Measurements from ENCODE around the gene CMTM7.
A peak's percentile ranks its signal among the peaks of the same experiment; 100 is the strongest.
"Not testable (repeated sequence)": the region's sequence is repeated elsewhere in the genome, so short reads cannot be mapped to it uniquely, and the experiment has no call there.

CMTM7 gene

DNA sequence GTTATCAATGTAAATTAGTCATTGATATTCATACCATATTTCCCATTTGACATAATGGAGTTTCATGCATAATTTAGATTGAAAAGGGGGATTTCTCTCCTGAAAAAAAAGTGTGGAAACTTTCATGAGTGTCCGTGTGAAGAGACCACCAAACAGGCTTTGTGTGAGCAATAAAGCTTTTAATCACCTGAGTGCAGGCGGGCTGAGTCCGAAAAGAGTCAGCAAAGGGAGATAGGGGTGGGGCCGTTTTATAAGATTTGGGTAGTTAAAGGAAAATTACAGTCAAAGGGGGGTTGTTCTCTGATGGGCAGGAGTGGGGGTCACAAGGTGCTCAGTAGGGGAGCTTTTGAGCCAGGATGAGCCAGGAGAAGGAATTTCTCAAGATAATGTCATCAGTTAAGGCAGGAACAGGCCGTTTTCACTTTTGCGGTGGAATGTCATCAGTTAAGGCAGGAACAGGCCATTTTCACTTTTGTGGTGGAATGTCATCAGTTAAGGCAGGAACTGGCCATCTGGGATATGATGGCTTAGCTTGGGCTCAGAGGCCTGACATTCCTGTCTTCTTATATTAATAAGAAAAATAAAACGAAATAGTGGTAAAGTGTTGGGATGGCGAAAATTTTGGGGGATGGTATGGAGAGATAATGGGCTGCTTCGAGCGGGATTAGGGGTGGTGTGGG lies 69.3 kb downstream of the CMTM7 start:
- DNase-seq: not testable (repeated sequence)

DNA sequence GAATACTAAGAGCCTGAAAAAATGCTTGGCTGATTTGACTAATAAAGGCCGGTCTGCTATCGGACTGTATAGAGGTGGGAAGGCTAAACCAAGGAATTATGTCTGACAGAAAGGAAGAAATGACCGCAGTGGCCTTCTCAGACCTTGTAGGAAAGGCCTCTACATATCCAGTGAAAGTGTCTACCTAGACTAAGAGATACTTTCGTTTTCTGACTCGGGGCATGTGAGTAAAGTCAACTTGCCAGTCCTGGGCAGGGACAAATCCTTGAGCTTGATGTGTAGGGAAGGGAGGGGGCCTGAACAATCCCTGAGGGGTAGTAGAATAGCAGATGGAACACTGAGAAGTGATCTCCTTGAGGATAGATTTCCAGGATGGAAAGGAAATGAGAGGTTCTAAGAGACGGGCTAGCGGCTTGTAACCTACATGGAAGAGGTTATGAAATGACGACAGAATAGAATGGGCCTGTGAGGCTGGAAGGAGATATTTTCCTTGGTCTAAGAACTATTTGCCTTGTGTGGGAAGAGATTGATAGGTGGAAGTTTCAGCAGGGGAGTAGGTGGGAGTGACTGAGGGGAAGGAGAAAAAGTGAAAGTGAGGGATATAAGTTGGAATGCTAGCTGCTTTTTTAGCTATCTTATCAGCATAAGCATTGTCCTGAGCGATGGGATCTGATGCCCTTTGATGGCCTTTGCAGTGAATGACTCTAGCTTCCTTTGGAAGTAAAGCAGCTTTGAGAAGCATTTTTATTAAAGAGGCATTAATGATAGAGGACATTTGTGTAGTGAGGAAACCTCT lies 70.7 kb downstream of the CMTM7 start:
- not testable (repeated sequence) for DNase-seq

DNA sequence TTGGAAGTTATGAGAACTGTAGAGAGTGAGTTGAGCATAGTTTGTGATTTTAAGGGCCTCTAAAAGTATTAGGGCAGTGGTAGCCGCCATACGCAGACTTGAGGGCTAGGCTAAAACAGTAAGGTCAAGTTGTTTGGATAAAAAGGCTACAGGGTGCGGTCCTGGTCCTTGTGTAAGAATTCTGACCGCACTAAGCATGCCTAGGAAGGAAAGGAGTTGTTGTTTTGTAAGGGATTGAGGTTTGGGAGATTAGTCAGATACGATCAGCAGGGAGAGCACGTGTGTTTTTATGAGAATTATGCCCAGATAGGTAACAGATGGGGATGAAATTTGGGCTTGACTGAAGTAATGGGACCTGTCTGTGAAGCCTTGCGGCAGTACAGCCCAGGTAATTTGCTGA lies 71.8 kb downstream of the CMTM7 start:
- not testable (repeated sequence) for DNase-seq

DNA sequence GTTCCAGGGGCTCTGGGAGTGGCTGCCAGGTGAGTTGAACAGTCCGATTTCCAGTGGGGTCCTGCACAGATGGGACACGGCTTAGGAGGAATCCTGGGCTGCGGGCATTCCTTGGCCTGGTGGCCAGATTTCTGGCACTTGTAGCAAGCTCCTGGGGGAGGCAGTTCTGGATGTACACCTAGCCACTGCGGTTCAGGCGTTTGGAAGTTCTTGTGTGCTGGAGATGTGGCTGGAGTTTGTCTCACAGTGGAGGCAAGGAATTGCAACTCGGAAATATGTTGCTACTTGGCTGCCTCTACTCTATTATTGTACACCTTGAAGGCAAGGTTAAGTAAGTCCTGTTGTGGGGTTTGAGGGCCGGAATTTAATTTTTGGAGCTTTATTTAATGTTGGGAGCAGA lies 73.1 kb downstream of the CMTM7 start:
- DNase-seq: not testable (repeated sequence)

- not testable (repeated sequence) for DNase-seq
Measured at GRCh38 chr3:32466808-32467207, 75.2 kb downstream of the CMTM7 start.

GRCh38 chr3:32467333-32468070 lies 75.8 kb downstream of the CMTM7 start:
- DNase-seq: peak; percentile 80

DNA sequence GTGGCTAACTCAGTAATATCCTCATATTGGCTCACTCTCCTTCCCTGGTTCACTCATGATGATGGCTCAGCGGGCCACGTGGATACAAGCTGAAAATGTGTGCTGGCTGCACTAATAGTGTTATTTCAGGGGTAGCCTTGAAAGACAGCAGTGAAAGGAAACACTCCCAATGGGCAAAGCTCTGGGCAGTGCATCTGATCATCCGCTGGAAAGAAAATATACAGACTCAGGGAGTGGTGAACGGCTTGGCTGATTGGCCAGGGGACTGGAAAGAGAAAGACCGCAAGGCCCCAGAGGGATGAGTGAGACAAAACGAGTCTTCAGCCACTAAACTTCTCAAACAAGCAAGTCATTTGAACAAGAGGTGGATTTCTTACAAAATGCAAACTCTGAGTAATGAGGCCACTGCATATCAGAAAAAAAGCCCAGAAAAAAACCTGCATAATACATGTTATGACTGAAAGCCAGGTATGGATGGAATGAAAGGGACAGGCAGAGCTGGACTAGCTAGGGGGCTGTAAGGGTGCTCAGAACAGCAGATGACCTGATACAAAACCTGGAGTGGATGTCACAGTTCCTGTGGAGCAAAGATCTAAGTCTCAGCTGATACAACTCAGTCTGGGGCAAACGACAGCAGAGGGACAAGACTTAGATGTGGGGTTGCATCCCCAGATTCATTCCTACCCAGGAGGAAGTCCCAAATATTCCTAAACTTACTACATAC lies 77.7 kb downstream of the CMTM7 start:
- no peak for DNase-seq

GRCh38 chr3:32470362-32470761 lies 78.7 kb downstream of the CMTM7 start:
- DNase-seq: no peak

DNA sequence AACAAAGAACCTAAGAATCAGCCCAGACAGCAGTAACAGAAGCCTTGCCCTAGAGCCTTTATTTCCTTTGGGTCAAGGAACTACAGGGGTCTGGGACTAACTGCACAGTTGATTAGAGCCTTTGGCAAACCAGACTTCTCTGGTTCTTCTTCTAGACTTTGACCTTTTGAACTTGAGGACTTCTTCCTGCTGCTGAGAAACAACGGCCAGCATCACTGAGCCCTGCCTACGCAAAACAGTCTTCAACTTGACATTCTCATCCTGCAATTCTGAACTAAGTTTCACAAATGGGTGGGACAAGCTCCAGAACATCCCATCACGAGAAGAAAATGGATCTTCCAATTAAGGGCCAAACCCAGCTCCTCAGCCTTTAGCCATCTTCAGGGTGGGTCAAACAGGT lies 79.6 kb downstream of the CMTM7 start:
- DNase-seq: no peak

- DNase-seq: not testable (repeated sequence)
Measured at GRCh38 chr3:32472151-32472550, 80.5 kb downstream of the CMTM7 start.

DNA sequence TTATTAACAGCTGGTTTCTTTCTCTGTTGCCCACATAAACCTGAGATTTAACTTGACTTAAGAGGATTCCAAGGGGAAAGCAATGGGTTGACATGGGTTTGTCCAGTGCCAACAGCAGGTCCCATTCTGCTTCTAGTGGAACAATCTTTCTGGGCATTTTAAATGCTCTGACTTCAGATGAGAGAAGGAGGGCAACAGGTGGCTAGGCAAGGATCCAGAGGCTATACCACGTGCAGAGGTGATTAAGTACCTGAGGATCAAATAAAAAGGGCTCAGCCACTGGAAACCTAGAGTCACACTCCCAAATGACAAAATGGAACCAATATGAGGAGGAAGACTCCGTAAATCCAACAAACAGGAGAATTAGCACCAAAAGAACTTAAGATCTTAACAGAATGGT lies 82.5 kb downstream of the CMTM7 start:
- DNase-seq: no peak

DNA sequence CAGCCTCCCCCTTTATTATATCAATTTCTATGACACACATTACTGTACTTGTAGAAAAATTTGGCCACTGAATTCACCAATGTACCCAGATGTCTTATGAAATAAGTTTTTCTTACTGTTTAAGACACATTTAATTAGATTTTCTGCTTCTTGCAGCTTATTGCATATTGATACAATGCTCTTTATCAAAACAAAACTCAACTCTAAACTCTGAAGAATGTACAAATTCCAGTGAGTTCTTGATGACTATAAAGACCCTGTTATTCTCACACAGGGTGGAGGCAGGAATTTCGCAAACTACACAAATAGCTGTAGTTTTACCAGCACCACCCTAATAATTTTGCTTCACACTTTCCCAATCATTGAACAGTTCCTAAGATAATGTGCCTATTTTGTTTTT lies 89.0 kb downstream of the CMTM7 start:
- no peak for DNase-seq

DNA sequence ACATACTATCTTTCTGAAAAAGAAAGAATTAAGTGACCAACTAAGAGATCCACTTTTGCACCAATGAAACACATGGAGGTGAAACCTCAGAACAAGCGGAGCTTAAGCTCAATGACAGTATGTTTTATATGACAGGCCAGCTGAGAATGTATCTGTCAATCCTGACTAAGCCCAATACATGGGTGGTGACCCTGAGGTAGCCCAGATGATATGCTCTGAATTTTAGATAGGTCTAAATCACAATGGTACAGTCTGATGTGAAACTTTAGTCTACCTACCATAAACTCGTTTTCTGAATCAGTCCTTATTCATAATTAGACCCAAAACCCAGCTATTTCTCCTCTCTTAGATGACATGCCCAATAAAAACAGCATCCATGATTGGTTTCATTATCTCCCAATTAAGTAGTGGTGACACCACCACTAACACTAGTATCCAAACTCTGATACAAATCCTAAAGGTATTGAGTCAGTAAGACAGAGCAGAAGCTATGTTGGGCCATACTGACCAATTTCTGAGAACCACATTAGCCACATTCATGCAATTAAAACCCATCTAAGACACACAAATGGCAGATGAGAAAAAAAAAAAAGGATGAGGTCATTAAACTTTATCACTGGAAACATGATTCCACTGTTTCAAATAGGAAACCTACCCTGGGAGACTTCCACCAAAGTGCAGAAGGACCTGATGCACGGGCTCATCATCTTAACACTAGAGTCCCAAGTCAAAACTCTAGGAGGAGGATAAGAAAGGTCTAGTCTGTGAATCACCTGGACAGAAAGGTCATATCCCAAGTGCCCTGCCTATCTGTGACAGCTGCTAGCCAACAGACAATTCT lies 90.4 kb downstream of the CMTM7 start:
- no peak for DNase-seq

DNA sequence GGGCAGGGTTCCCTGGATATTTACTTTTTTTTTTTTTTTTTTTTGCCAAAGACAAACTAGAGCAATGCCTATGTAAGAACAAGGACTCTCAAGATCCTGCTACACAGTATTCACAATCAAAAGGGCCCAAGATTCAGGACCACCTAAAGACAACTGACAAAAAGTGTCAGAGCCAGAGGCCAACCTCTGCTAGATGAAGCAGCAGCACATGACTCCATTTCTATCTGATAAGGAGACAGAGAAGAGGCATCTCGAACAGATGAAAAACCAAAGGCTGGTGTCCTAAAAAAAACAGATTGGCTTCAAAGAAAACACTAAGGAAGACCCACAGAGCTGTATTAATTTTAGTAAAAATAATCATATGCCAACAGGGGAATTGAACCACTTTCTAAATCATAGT lies 91.0 kb downstream of the CMTM7 start:
- DNase-seq: no peak

DNA sequence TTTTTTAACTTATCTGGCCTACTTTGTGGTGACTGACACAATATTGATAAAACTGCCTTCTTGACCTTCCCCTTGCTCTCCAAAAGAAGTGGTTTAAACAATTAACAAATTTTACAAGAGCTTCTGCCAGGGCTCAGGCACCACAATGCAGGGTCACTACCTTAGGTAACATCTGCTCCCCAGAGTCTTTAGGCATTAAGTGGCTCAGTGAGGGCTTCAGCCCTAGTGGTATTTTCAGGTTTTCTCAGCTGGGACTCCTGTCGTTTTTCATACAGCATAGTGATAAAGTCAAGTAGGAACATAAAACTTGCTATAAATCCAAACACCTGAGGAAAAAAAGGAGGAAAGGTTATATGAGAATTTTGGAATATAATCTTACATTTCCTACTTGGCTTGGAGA lies 92.1 kb downstream of the CMTM7 start:
- DNase-seq: no peak

DNA sequence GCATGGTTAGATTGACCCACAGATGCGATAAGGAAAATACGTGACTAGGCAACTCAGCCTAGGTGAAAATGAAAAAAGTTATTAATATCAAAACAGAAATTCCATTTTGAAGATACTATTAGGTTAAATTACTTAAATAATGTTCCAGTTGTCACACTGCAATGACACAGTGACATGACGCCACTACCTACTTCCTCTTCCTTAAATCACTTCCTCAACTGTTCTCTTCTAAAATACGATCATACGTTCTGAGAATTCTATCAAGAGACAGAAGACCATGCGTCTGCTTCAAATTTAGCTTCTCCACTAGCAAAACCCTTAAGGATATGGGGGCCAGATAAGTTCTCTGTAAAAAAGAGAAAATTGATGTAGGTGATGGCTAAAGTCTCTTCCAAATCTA lies 92.8 kb downstream of the CMTM7 start:
- no peak for DNase-seq

- DNase-seq: no peak
Measured at GRCh38 chr3:32487781-32488473, 96.3 kb downstream of the CMTM7 start.

DNA sequence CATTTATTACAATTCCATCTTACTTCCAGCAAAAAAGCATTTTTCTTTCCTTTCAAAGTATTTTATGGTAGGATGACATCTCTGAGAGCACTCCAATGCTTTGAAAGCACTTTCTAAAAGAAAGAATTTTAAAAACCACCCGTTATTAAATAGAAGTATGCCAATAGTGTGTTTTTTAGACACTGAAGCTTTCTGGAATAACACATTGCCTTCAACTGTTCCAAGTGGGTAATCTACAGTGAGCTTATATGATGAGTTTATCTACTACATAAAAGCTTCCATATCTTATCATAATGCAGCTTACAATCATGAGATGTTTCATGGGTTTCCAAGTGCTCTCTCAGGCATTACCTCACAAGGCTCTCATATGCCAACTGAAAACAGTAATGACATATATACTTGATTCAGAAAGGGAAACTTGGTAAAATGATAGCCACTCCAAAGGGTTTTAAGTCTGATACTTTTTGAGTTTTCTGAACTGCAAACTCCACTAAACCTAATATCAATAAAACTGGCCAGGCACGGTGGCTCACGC lies 96.9 kb downstream of the CMTM7 start:
- no peak for DNase-seq

- no peak for DNase-seq
Measured at GRCh38 chr3:32492684-32493436, 101.2 kb downstream of the CMTM7 start.

All from NCI-H510A treated with DMSO at 0.1 percent for 48 hours (cell line).